Coronary artery (tissue), 2 donors: ENCODE results near the gene USP4.

Experiments used
- DNase-seq: peaks from one replicate; pipeline ENCODE4 v3.0.0-alpha.2; 2017; ENCODE audit warnings: low spot score
- H3K27ac ChIP-seq, 2 donors: fragments of 200-600 bp; sonication (generic); one replicate each; pipeline ENCODE4 v1.5.1; 2016 to 2019
- H3K4me3 ChIP-seq: fragments of 200-600 bp; sonication (generic); 2 replicates; pipeline ENCODE4 v1.5.1; 2016; ENCODE audit warnings: mild to moderate bottlenecking, moderate library complexity
- TF ChIP-seq, protein P1 (sequence below): fragments of 200-600 bp; sonication (generic); IDR thresholded peaks from one replicate; pipeline ENCODE4 v1.5.1; 2019; ENCODE audit warnings: antibody characterized with exemption

The USP4 gene

DNA sequence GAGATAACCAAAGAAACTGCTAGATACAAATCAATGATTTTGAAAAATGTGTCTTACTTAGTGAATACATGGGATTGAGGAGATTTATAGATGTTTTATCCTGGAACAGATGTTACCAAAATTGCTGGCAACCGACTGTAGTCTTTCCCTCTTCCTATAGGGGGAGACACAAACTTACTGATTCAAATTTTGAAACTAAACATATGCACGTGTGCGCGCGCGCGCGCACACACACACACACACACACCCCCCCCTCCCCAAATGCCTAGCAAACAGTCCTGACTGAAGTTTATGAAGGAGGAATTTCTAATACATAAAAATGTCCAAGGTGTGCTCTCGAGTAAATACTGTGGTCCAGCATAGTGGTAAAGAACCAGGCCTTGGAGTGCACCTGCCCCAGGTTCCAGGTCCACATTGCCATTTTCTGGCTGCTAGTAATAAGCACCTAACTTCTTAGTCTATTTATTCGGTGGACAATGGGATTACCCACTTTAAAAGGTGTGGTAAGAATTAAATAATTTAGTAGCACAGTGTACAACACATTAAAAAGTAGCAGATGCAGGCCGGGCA lies 44.3 kb downstream of the USP4 start:
- DNase-seq: no peak
- TF ChIP-seq, protein P1, sequence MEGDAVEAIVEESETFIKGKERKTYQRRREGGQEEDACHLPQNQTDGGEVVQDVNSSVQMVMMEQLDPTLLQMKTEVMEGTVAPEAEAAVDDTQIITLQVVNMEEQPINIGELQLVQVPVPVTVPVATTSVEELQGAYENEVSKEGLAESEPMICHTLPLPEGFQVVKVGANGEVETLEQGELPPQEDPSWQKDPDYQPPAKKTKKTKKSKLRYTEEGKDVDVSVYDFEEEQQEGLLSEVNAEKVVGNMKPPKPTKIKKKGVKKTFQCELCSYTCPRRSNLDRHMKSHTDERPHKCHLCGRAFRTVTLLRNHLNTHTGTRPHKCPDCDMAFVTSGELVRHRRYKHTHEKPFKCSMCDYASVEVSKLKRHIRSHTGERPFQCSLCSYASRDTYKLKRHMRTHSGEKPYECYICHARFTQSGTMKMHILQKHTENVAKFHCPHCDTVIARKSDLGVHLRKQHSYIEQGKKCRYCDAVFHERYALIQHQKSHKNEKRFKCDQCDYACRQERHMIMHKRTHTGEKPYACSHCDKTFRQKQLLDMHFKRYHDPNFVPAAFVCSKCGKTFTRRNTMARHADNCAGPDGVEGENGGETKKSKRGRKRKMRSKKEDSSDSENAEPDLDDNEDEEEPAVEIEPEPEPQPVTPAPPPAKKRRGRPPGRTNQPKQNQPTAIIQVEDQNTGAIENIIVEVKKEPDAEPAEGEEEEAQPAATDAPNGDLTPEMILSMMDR: peak; percentile 8
- H3K27ac ChIP-seq: no peak overlapping the region
- no peak overlapping the region for H3K4me3 ChIP-seq

DNA sequence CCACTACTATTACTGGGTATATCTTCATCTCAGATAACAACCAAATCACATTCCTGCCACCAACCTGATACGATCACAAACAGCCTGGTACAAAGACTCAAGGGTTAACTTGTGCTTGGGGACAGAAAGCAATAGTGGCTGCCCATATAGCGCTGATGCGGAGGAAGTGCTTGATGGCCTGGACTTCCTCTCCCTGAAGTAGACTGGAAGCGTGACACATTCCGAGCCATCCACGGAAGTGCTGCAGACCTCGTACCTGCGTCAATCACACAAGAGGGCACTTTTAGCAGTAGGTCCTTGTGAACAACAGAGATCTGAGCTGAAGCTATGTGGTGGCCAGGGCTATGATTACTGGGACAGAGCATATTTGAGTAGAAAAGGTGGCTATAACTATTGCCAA lies 45.5 kb downstream of the USP4 start:
- TF ChIP-seq, protein P1: no peak
- DNase-seq: no peak
- Histone ChIP-seq H3K4me3 (no peak overlapping the region), H3K27ac (peak overlapping the region in 1 of 2 donors; percentile 3)

DNA sequence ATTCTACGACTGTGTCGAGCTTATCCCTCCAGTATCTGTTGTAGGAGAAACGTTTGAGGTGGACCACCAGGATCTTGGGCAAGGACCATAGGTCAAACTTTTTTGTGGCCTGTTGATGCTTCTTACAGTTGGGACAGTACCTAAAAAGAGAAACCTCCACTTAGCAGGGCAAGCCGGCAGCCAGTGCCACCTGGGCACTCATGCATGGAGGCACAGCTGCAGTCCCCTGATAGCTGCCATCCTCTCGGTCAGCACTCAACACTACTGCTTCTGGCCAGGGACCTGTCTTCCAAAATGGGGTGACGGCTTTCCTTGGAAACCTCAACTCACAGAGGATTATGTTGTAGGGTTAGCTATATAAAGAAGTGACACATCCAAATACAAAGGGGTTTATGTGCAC lies 55.9 kb downstream of the USP4 start:
- TF ChIP-seq, protein P1: no peak
- Histone ChIP-seq H3K27ac (no peak overlapping the region), H3K4me3 (no peak overlapping the region)
- no peak for DNase-seq

DNA sequence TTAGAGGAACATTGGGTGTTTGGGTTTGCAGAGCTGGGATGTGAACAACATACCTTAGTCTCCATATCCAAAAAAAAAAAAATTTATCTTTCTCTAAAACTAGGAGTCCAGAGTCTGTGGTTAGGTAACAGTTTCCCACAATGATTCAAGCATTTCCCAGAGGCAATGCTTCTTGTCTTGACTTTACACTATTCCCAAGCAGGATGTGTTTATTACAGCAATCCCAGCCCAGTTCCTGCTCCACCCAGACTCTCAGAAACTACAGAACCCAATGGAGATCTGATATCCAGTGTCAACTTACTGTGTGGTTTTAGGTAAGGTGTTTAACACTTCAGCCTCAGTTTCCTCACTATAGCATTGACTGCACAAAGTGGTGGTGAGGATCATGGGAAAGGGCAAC lies 60.5 kb downstream of the USP4 start:
- Histone ChIP-seq H3K27ac (peak overlapping the region in 1 of 2 donors; percentile 75), H3K4me3 (no peak overlapping the region)
- TF ChIP-seq, protein P1: no peak
- no peak for DNase-seq

DNA sequence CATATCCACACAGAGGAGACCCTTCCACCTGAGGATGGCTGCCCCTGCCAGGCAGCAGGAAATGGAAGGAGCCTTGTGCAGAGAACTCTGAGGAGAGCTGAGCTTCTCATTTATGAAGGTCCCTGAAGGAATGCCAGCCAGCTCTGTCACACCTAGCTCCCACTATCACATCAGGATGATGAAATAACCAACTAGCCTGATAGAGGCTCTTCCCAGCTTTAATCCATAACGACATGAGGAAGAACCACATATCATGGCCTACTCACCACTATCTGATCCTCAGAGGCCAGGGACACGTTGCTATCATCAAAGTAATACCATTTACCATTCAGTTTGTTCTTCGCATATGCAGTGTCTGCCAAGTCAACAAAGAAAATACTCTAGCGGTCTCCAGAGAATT lies 61.3 kb downstream of the USP4 start:
- DNase-seq: no peak
- TF ChIP-seq, protein P1: no peak
- peak overlapping the region; percentile 15 to 75 for H3K27ac ChIP-seq
- no peak overlapping the region for H3K4me3 ChIP-seq

DNA sequence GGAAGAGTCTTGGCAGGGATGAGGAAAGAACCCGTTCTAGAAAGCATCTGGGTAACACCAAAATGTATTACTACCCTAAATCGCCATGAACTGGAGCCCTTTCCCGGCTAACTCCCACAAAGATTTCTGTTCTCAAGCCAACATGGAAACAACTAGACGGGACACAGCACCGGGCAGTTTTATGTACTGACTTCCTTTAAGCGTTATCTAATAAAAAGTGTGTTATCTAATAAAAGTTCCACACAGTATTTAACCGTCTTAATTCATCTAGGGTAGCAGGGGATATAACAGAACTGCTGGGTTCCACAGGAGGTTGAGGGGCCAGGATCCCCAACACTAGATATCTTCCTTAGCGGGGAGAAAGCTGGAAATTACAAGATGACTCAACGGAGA lies 62.5 kb downstream of the USP4 start:
- DNase-seq: no peak

More for the DNA sequence above, 62.5 kb downstream of the USP4 start:
- Histone ChIP-seq H3K27ac (peak overlapping the region; percentile 91 to 99), H3K4me3 (peak overlapping the region; percentile 76)
- TF ChIP-seq, protein P1: no peak
